ENCODE measurements around the gene TPR.

The TPR gene

DNA sequence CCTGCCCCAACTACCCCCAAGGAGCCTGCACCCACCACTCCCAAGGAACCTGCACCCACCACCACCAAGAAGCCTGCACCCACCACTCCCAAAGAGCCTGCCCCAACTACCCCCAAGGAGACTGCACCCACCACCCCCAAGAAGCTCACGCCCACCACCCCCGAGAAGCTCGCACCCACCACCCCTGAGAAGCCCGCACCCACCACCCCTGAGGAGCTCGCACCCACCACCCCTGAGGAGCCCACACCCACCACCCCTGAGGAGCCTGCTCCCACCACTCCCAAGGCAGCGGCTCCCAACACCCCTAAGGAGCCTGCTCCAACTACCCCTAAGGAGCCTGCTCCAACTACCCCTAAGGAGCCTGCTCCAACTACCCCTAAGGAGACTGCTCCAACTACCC is 67.6 kb downstream of the TPR start:
- no peak overlapping the region for H3K27ac ChIP-seq

DNA sequence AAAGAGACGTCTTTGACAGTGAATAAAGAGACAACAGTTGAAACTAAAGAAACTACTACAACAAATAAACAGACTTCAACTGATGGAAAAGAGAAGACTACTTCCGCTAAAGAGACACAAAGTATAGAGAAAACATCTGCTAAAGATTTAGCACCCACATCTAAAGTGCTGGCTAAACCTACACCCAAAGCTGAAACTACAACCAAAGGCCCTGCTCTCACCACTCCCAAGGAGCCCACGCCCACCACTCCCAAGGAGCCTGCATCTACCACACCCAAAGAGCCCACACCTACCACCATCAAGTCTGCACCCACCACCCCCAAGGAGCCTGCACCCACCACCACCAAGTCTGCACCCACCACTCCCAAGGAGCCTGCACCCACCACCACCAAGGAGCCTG is 68.5 kb downstream of the TPR start:
- H3K27ac ChIP-seq: no peak overlapping the region
- TF ChIP-seq, protein P1, sequence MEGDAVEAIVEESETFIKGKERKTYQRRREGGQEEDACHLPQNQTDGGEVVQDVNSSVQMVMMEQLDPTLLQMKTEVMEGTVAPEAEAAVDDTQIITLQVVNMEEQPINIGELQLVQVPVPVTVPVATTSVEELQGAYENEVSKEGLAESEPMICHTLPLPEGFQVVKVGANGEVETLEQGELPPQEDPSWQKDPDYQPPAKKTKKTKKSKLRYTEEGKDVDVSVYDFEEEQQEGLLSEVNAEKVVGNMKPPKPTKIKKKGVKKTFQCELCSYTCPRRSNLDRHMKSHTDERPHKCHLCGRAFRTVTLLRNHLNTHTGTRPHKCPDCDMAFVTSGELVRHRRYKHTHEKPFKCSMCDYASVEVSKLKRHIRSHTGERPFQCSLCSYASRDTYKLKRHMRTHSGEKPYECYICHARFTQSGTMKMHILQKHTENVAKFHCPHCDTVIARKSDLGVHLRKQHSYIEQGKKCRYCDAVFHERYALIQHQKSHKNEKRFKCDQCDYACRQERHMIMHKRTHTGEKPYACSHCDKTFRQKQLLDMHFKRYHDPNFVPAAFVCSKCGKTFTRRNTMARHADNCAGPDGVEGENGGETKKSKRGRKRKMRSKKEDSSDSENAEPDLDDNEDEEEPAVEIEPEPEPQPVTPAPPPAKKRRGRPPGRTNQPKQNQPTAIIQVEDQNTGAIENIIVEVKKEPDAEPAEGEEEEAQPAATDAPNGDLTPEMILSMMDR (conservative IDR thresholded peaks at IDR 0.05): no peak

More for the DNA sequence above, 67.6 kb downstream of the TPR start:
- TF ChIP-seq, protein P1 (conservative IDR thresholded peaks at IDR 0.05): no peak

DNA sequence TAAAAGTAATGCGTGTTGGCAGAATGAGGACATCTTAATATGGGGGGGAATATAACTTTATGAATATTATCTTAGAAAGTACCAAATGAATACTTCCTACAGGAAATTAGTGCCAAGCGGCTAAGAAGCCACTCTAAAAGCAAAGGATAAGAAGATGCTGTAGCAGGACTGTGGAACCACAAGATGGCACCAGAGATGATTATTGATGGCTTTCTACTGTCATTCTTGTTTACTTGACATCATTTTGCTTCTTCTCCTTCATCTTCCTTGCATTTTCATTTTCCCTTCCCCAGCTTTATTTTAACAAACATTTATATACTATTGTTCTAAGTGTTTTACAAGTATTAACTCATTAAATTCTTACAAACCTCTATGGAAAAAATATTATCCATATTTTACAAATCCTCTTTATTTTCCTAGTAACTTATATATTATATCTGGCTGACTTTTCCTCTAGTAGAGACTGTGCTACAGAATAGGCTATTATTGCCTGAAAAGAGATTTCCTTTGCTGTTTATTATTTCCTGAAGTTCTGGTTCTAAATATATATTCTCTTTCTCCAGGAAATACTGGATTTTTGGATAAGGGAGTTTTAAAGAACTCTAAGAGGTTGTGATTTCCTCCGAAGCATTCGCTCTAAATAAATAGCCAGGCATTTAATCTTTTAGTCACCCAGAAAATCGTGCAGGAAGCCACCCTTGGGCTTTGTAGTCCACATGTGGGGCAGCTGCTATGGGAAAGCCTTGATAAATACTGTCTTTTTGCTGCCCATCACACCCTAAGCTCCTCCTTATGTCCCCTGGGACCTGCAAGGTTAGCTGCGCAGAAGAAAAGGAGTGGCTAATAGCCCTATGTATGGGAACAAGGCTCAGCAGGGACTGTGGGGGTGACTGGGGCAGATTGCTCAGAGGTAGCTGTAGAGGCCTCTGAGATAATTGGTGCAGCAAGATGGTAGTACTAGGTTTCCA is 69.8 kb downstream of the TPR start:
- TF ChIP-seq, protein P1 (conservative IDR thresholded peaks at IDR 0.05): peak; percentile 85
- H3K27ac ChIP-seq: no peak overlapping the region

DNA sequence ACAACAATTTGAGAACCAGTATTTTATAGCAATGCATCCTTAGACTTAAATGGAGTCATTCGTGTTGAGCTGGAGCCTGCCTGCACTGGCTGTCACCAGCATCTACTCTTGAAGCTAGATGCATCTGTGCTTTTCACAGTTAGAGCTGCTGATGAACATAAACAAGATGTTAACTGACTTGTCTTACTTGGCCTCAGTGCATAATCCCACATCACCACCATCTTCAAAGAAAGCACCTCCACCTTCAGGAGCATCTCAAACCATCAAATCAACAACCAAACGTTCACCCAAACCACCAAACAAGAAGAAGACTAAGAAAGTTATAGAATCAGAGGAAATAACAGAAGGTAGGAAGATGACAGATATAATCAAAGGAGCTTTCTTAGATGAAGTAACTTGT is 71.1 kb downstream of the TPR start:
- TF ChIP-seq, protein P1 (conservative IDR thresholded peaks at IDR 0.05): no peak
- H3K27ac ChIP-seq: no peak overlapping the region

DNA sequence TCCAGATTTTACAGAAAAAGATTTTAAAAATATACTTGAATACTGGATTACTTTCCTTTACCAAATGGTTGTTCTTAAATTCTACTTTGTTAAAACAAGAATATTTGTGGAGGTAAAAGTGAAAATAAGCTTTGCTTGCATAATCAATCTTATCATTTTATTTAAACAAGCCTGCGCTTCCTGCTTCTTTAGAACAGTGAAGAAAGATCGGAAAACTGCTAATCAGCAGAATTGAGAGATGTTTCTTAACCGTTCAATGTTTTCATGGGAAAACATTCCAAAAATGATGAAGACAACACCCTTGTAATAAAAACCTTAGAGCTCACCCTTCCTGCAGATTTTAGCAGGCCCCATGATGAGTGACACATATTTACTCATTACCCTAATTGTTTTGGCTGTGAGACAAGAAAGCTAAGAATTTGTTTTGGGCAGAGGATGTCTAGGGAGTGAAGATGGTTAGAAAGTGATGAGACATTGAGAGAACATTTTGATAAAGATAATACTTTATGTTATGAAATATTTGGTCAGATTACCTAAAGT is 72.6 kb downstream of the TPR start:
- TF ChIP-seq, protein P1 (conservative IDR thresholded peaks at IDR 0.05): no peak

DNA sequence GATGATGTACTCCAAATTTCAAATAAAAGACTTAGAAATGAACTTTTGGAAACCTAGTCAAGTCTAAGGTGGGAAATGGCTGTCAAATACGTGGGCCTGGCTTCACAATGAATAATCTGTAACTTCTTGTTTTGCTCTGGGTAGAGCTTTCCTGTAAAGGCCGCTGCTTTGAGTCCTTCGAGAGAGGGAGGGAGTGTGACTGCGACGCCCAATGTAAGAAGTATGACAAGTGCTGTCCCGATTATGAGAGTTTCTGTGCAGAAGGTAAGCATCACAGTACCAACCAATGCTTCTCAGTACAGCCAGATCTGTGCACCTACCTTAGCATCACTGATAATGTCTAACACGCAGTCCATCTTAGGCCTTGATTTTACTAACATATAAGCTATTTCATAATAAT is 73.6 kb downstream of the TPR start:
- H3K27ac ChIP-seq: no peak overlapping the region
- TF ChIP-seq, protein P1 (conservative IDR thresholded peaks at IDR 0.05): no peak

More for the DNA sequence above, 72.6 kb downstream of the TPR start:
- H3K27ac ChIP-seq: no peak overlapping the region

DNA sequence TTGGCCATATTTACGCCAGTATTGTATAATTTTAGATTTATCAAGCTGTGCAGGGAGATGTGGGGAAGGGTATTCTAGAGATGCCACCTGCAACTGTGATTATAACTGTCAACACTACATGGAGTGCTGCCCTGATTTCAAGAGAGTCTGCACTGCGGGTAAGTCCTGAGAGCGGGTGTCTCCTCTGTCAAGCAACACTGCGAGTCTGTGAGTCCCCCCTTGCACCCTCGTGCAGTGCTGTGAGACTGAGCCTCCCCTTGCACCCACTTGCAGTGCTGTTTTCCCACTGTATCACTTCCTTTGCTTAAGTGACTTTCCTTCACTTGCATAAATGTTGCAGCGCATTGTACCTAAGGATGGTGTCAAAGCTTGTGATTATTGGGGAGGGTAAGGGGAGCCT is 75.0 kb downstream of the TPR start:
- no peak overlapping the region for H3K27ac ChIP-seq
- TF ChIP-seq, protein P1 (conservative IDR thresholded peaks at IDR 0.05): no peak
